Measurements from ENCODE around the gene CERKL.

The CERKL gene

DNA sequence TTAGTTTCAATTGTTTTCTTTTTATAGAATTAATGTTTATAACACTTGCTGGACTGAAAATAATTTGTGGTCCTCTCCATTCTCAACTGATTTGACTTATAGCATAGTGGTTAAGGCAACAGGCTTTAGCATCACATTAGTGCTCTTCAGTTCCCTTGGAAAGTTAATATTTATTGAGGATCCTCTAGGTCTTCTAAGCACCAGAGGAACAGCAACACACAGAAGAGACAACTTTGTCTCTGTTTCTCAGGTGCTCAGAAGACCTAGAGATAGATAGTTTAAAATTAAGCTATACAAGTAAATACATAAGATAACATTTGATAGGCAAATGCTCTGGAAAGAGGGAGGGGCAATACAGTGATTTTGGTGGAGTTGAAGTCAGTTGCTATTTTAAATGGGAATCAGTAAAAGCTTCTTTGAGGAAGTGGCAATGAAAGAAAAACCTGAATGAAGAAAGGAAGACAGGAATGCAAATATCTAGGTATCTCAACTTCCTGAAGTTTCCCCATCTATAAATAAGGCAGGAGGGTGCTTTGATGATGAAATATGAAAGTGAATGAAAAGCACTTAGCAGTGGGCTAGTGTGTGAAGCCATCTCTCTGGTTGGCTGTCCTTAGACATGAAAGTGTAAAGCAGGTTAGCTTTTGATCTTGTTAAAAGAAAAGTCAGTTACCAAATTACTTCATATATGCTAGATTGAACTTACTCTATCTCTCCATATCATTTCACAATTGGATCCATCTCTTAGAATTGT, 15.5 kb upstream of the CERKL start:
- H3K9me3 ChIP-seq (ENCODE audit: control insufficient read depth, low read length), result no peaks in the 10 kb centered on the region
- TF ChIP-seq, protein P1, sequence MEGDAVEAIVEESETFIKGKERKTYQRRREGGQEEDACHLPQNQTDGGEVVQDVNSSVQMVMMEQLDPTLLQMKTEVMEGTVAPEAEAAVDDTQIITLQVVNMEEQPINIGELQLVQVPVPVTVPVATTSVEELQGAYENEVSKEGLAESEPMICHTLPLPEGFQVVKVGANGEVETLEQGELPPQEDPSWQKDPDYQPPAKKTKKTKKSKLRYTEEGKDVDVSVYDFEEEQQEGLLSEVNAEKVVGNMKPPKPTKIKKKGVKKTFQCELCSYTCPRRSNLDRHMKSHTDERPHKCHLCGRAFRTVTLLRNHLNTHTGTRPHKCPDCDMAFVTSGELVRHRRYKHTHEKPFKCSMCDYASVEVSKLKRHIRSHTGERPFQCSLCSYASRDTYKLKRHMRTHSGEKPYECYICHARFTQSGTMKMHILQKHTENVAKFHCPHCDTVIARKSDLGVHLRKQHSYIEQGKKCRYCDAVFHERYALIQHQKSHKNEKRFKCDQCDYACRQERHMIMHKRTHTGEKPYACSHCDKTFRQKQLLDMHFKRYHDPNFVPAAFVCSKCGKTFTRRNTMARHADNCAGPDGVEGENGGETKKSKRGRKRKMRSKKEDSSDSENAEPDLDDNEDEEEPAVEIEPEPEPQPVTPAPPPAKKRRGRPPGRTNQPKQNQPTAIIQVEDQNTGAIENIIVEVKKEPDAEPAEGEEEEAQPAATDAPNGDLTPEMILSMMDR (IDR thresholded peaks at IDR 0.05), result no peak
- no peak overlapping the region for H2AFZ ChIP-seq
- H3K4me3 ChIP-seq (ENCODE audit: low read depth, low read length), result no peak overlapping the region
- no peak overlapping the region for H3K9ac ChIP-seq
- no peaks in the 10 kb centered on the region for H3K79me2 ChIP-seq
- H3K4me1 ChIP-seq, result no peaks in the 10 kb centered on the region
- no peak overlapping the region for H3K27ac ChIP-seq
- no peak overlapping the region for H3K4me2 ChIP-seq (ENCODE audit: low read length)
- H3K27me3 ChIP-seq (ENCODE audit: control insufficient read depth, insufficient read depth, low read length), result no peaks in the 10 kb centered on the region
- no peaks in the 10 kb centered on the region for H3K36me3 ChIP-seq (ENCODE audit: control insufficient read depth, insufficient read depth, low read length)

DNA sequence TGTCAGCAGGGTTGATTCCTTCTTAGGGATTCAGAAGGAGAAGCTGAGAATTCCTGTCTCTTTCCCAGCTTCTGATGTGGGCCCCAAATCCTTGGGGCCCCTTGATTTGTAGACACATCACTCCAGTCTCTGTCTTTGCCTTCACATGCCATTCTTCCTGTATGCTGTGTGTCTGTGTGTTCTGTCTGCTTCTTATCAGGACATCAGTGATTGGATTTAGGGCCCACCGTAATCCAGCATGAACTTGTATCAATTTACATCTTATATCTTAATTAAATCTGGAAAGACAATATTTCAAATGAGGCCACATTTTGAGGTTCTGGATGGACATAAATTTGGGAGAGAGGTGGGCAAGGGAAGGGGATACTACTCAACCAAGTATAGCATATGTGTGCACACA, 13.7 kb upstream of the CERKL start:
- H3K27me3 ChIP-seq (ENCODE audit: control insufficient read depth, insufficient read depth, low read length), result no peaks in the 10 kb centered on the region
- H3K79me2 ChIP-seq, result no peaks in the 10 kb centered on the region

DNA sequence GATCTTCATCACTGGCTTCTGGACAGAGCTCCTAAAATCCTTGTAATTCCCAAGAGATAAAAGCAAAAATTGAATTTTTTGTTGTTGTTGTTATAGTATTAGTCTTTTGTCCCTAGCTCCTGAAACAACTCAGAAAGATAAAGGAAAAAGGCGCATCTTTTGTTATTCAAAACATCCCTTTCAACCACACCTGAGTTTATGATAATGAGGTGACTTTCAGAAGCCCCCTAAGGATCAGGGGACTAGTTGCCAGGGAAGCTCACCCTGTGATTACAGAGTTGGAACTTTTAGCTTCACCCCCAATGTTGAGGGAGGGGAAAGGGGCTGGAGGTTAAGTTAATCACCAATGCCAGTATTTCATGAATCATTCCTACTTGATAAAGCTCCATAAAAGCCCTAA, 10.3 kb upstream of the CERKL start:
- Histone ChIP-seq H3K27me3 (ENCODE audit: control insufficient read depth, insufficient read depth, low read length) (no peaks in the 10 kb centered on the region), H3K4me1 (no peaks in the 10 kb centered on the region), H3K36me3 (ENCODE audit: control insufficient read depth, insufficient read depth, low read length) (no peaks in the 10 kb centered on the region), H3K9ac (no peak overlapping the region), H3K79me2 (no peaks in the 10 kb centered on the region), H3K27ac (no peak overlapping the region), H2AFZ (no peak overlapping the region), H3K9me3 (ENCODE audit: control insufficient read depth, low read length) (no peaks in the 10 kb centered on the region), H3K4me3 (ENCODE audit: low read depth, low read length) (no peak overlapping the region), H3K4me2 (ENCODE audit: low read length) (no peak overlapping the region)
- TF ChIP-seq, protein P1 (IDR thresholded peaks at IDR 0.05), result no peak

More for the DNA sequence above, 13.7 kb upstream of the CERKL start:
- TF ChIP-seq, protein P1 (IDR thresholded peaks at IDR 0.05), result no peak
- Histone ChIP-seq H3K9ac (no peak overlapping the region), H3K27ac (no peak overlapping the region), H3K4me1 (no peaks in the 10 kb centered on the region), H3K4me2 (ENCODE audit: low read length) (no peak overlapping the region), H3K36me3 (ENCODE audit: control insufficient read depth, insufficient read depth, low read length) (no peaks in the 10 kb centered on the region), H2AFZ (no peak overlapping the region), H3K4me3 (ENCODE audit: low read depth, low read length) (no peak overlapping the region), H3K9me3 (ENCODE audit: control insufficient read depth, low read length) (no peaks in the 10 kb centered on the region)

DNA sequence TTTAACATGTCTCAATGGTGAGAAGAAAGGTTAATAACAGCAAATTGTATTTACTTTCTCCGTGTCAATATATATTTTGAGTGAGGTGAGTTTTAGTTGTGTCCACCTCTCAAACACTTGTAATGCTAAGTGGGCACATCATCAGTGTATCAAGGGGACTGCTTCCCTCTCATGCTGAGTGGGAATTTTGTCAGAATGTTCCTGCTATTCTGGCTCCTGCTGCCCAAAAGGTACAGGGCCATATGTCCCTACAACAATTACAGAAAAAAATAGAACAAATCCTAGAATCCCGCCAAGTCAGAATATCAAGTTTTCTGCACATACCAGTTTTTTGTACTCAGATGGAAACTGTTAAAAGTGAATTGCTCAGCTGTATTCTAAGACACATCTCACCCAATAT, 5.4 kb upstream of the CERKL start:
- H3K4me1 ChIP-seq, result no peaks in the 10 kb centered on the region
- TF ChIP-seq, protein P1 (IDR thresholded peaks at IDR 0.05), result no peak
- no peak overlapping the region for H3K27ac ChIP-seq
- H3K4me2 ChIP-seq (ENCODE audit: low read length), result no peak overlapping the region
- no peak overlapping the region for H2AFZ ChIP-seq
- no peak overlapping the region for H3K9ac ChIP-seq
- no peaks in the 10 kb centered on the region for H3K9me3 ChIP-seq (ENCODE audit: control insufficient read depth, low read length)
- H3K4me3 ChIP-seq (ENCODE audit: low read depth, low read length), result no peak overlapping the region
- H3K27me3 ChIP-seq (ENCODE audit: control insufficient read depth, insufficient read depth, low read length), result no peaks in the 10 kb centered on the region
- H3K79me2 ChIP-seq, result no peaks in the 10 kb centered on the region
- H3K36me3 ChIP-seq (ENCODE audit: control insufficient read depth, insufficient read depth, low read length), result no peaks in the 10 kb centered on the region

DNA sequence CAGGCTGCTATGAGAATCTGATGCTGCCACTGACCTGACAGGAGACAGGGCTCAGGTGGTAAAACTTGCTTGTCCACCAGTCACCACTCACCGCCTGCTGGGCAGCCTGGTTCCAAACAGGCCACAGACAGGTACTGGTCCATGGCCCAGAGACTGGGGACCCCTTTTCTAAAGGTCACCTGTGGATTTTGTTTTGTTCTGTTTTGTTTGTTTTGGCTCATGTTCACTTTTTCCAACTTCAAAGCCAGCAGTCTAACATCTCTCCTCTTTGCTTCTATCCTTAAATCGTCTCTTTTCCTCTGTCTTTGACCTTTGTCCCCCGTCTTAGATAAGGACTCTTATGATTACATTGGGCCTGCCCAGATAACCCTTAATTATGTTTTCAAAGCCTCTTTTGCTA, 3.3 kb upstream of the CERKL start:
- no peaks in the 10 kb centered on the region for H3K27me3 ChIP-seq (ENCODE audit: control insufficient read depth, insufficient read depth, low read length)
- no peaks in the 10 kb centered on the region for H3K36me3 ChIP-seq (ENCODE audit: control insufficient read depth, insufficient read depth, low read length)
- no peak overlapping the region for H3K4me3 ChIP-seq (ENCODE audit: low read depth, low read length)
- TF ChIP-seq, protein P1 (IDR thresholded peaks at IDR 0.05), result no peak
- no peaks in the 10 kb centered on the region for H3K9me3 ChIP-seq (ENCODE audit: control insufficient read depth, low read length)
- no peak overlapping the region for H3K9ac ChIP-seq
- H3K4me2 ChIP-seq (ENCODE audit: low read length), result no peak overlapping the region
- H2AFZ ChIP-seq, result no peak overlapping the region
- peaks cover 4% of the 10 kb centered on the region for H3K4me1 ChIP-seq
- no peaks in the 10 kb centered on the region for H3K79me2 ChIP-seq
- no peak overlapping the region for H3K27ac ChIP-seq
